Measurements from ENCODE around the gene SYT3. TPM values are rescaled to one million over a fixed set of nuclear protein-coding genes. Genes with fewer than 3 reads are reported as not detected.
"Not testable (repeated sequence)": the region's sequence is repeated elsewhere in the genome, so short reads cannot be mapped to it uniquely, and the experiment has no call there.

SYT3 gene
- total and polyA plus RNA-seq, 2 of the 13 experiments (the other 11 are each of a cell fraction or from before 2014, with no cell fraction given): not detected

- no peak for TF ChIP-seq UBTF (CRISPR knock-in tag; IDR thresholded peaks at IDR 0.05)
- no peak for TF ChIP-seq TAF15 (IDR thresholded peaks at IDR 0.05; ENCODE audit: low read depth, low read length, poor library complexity, severe bottlenecking)
- no peak for TF ChIP-seq RORA (CRISPR knock-in tag; IDR thresholded peaks at IDR 0.05)
- TF ChIP-seq TAF1 (CRISPR knock-in tag; IDR thresholded peaks at IDR 0.05): no peak
- TF ChIP-seq TEAD3 (CRISPR knock-in tag; optimal IDR thresholded peaks at IDR 0.05; ENCODE audit: borderline replicate concordance): no peak
- no peak for TF ChIP-seq ZMAT5 (CRISPR knock-in tag; IDR thresholded peaks at IDR 0.05; ENCODE audit: borderline replicate concordance, low read depth)
Observed at GRCh38 chr19:50580240-50580639, 59.4 kb downstream of the SYT3 start (continued).

GRCh38 chr19:50576769-50577168 is 62.9 kb downstream of the SYT3 start:
- POLR2A ChIA-PET; in situ Hi-C loops (cut with HindIII; ENCODE audit: extremely low pct_ligation_motif_present, low pct_unique_long_range_greater_than_20kb); ATAC-seq; H3K4me3 ChIP-seq (replicated peaks in 1 of 3; ENCODE audit: insufficient read depth in 1 of 3, low read depth in 2 of 3, low read length in 3 of 3); intact Hi-C loops (cut with micrococcal nuclease; ENCODE audit: unreplicated experiment); H2AFZ ChIP-seq (ENCODE audit: low read length); H3K27ac ChIP-seq (ENCODE audit: extremely low read length, insufficient read depth, low read length); H3K27me3 ChIP-seq (ENCODE audit: control insufficient read depth in 1 of 2, insufficient read depth in 2 of 2, low read length in 2 of 2); H3K9ac ChIP-seq (ENCODE audit: insufficient read depth, low read depth, low read length); CTCF ChIA-PET (ENCODE audit: low intra/inter-chr PET ratio, low total read pairs); H3K79me2 ChIP-seq (ENCODE audit: insufficient read depth, low read length); H3K4me2 ChIP-seq (ENCODE audit: low read depth, low read length); FAIRE-seq; H3K9me3 ChIP-seq (ENCODE audit: low read length); BruUV-seq (replicated peaks); DNase-seq (ENCODE audit: low spot score); H3K36me3 ChIP-seq (replicated peaks in 1 of 2; ENCODE audit: control insufficient read depth in 1 of 2, insufficient read depth in 2 of 2, low read length in 2 of 2); H3K4me1 ChIP-seq (ENCODE audit: insufficient read depth, low read length); H4K20me1 ChIP-seq (ENCODE audit: insufficient read depth, low read length): not testable (repeated sequence)
- no CpG with 5 or more reads among the region's 3 CpGs for WGBS (ENCODE audit: low lambda C conversion rate)

Measured in HepG2 (cell line).